ENCODE measurements around the gene NRXN3.

Gene NRXN3

GRCh38 chr14:79668951-79669350, 1498.8 kb downstream of the NRXN3 start:
- TF ChIP-seq CTCF (IDR thresholded peaks at IDR 0.05; ENCODE audit: borderline replicate concordance, control extremely low read depth, extremely low read depth, insufficient read depth, missing control alignments) = no peak
- in situ Hi-C loops (cut with MboI; ENCODE audit: low sequenced_read_pairs, unreplicated experiment) = no loop called here
- no peak for DNase-seq (ENCODE audit: low spot score)

GRCh38 chr14:79670811-79671210, 1500.6 kb downstream of the NRXN3 start:
- no peak for TF ChIP-seq CTCF (IDR thresholded peaks at IDR 0.05; ENCODE audit: borderline replicate concordance, control extremely low read depth, extremely low read depth, insufficient read depth, missing control alignments)
- DNase-seq (ENCODE audit: low spot score) = no peak
- in situ Hi-C loops (cut with MboI; ENCODE audit: low sequenced_read_pairs, unreplicated experiment) = no loop called here

- no peak for TF ChIP-seq CTCF (IDR thresholded peaks at IDR 0.05; ENCODE audit: borderline replicate concordance, control extremely low read depth, extremely low read depth, insufficient read depth, missing control alignments)
- in situ Hi-C loops (cut with MboI; ENCODE audit: low sequenced_read_pairs, unreplicated experiment) = no loop called here
- no peak for DNase-seq (ENCODE audit: low spot score)
Measured at GRCh38 chr14:79680087-79680486, 1509.9 kb downstream of the NRXN3 start.

- no peak for DNase-seq (ENCODE audit: low spot score)
- in situ Hi-C loops (cut with MboI; ENCODE audit: low sequenced_read_pairs, unreplicated experiment) = no loop called here
- no peak for TF ChIP-seq CTCF (IDR thresholded peaks at IDR 0.05; ENCODE audit: borderline replicate concordance, control extremely low read depth, extremely low read depth, insufficient read depth, missing control alignments)
Measured at GRCh38 chr14:79686196-79686595, 1516.0 kb downstream of the NRXN3 start.

- no peak for TF ChIP-seq CTCF (IDR thresholded peaks at IDR 0.05; ENCODE audit: borderline replicate concordance, control extremely low read depth, extremely low read depth, insufficient read depth, missing control alignments)
- in situ Hi-C loops (cut with MboI; ENCODE audit: low sequenced_read_pairs, unreplicated experiment) = no loop called here
- DNase-seq (ENCODE audit: low spot score) = no peak
Measured at GRCh38 chr14:79690960-79691359, 1520.8 kb downstream of the NRXN3 start.

GRCh38 chr14:79693935-79694334, 1523.8 kb downstream of the NRXN3 start:
- in situ Hi-C loops (cut with MboI; ENCODE audit: low sequenced_read_pairs, unreplicated experiment) = no loop called here
- no peak for DNase-seq (ENCODE audit: low spot score)
- TF ChIP-seq CTCF (IDR thresholded peaks at IDR 0.05; ENCODE audit: borderline replicate concordance, control extremely low read depth, extremely low read depth, insufficient read depth, missing control alignments) = no peak

- TF ChIP-seq CTCF (IDR thresholded peaks at IDR 0.05; ENCODE audit: borderline replicate concordance, control extremely low read depth, extremely low read depth, insufficient read depth, missing control alignments) = no peak
- in situ Hi-C loops (cut with MboI; ENCODE audit: low sequenced_read_pairs, unreplicated experiment) = no loop called here
- no peak for DNase-seq (ENCODE audit: low spot score)
Measured at GRCh38 chr14:79695307-79695706, 1525.1 kb downstream of the NRXN3 start.
